Suppressor macrophage (primary cell): Measurements from ENCODE around the gene LGR4.
A peak's percentile ranks its signal among the peaks of the same experiment; 100 is the strongest.
"Not testable (repeated sequence)": the region's sequence is repeated elsewhere in the genome, so short reads cannot be mapped to it uniquely, and the experiment has no call there.

ENCODE experiments used
- DNase-seq, 4 experiments: peaks; one replicate each; pipeline ENCODE4 v3.0.0-alpha.2; 2020 to 2022
- total RNA-seq, 17 experiments: gene quantifications; one replicate each; lab custom pipeline; 2026; ENCODE audit warnings: mixed read lengths in 6 of 17, inconsistent platforms in 3 of 17; lab: John Stamatoyannopoulos, UW

Gene LGR4, protein sequence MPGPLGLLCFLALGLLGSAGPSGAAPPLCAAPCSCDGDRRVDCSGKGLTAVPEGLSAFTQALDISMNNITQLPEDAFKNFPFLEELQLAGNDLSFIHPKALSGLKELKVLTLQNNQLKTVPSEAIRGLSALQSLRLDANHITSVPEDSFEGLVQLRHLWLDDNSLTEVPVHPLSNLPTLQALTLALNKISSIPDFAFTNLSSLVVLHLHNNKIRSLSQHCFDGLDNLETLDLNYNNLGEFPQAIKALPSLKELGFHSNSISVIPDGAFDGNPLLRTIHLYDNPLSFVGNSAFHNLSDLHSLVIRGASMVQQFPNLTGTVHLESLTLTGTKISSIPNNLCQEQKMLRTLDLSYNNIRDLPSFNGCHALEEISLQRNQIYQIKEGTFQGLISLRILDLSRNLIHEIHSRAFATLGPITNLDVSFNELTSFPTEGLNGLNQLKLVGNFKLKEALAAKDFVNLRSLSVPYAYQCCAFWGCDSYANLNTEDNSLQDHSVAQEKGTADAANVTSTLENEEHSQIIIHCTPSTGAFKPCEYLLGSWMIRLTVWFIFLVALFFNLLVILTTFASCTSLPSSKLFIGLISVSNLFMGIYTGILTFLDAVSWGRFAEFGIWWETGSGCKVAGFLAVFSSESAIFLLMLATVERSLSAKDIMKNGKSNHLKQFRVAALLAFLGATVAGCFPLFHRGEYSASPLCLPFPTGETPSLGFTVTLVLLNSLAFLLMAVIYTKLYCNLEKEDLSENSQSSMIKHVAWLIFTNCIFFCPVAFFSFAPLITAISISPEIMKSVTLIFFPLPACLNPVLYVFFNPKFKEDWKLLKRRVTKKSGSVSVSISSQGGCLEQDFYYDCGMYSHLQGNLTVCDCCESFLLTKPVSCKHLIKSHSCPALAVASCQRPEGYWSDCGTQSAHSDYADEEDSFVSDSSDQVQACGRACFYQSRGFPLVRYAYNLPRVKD
- 1.1 to 28.0 (median 16.3) reads per million in 17 experiments for total RNA-seq

DNA sequence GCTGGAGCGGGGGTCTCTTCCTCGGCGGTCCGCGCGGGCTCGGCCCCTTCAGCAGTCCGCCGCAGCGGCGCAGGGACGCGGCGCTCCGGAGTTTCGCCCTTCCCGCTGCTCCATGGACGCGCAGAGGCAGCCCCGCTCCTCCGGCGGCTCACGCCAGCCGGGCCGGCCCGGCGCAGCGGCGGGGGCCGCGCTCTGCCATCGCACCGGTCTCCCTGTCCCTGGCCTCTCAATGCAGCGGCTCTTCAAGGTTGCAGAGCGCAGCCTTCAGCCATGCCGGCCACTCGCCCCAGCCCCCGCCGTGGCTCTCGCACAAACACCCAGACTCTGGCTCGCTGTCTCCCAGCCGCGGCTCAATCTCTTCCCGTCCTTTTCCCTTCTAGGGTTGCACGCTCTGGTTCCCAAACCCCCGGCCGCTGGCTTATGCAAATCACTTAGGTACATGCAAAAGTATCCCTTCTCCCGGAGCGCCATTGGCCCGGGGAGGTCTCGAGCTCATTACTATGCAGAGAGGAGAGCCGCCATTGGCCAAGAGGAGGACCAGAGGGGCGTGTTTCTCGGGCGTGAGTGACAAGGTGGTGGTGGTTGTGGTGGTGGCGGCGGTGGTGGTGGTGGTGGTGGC lies at the start of gene LGR4:
Gene LGR4 (minus strand): TSS at position 393 of the 619 bp plus-strand sequence. CDS start 488 bp downstream, outside the sequence.
- peak; percentile 87 to 92 (median 90) for DNase-seq

DNA sequence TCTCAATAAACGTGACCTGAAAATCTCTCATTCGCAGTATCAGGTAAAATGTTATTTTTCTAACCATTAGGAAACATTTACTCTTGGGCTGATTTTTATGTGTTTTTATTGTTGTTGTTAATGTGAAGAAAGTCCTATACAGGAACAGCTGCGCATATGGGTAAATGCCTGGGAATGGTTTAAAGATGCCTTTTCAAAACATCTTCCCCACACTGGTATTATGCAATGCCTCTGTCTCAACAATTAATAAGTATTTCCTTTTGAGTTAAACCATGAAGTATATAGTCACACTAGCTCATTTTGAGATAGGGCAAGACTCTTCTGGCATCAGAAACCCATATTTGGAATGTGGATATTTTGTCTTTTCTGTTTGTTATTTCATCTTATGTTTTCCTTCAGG lies 47.6 kb upstream of the LGR4 start:
- no peak for DNase-seq

DNA sequence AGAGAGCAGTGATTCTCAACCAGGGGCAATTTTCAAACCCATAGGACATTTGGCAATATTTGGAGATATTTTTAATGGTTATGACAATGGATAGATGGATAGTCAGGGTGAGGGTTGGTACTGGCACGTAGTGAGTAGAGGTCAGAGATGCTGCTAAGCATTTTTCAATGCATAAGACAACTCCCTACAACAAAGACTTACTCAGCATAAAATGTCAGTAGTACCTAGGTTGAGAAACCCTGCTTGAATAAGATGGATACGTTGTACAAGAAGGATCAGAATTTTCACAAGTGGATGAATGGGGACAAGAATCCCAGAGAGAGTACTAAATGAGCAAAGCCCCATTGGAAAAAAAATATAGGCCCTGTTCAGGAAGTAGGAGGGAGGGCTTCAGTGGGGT lies 45.9 kb upstream of the LGR4 start:
- no peak for DNase-seq

DNA sequence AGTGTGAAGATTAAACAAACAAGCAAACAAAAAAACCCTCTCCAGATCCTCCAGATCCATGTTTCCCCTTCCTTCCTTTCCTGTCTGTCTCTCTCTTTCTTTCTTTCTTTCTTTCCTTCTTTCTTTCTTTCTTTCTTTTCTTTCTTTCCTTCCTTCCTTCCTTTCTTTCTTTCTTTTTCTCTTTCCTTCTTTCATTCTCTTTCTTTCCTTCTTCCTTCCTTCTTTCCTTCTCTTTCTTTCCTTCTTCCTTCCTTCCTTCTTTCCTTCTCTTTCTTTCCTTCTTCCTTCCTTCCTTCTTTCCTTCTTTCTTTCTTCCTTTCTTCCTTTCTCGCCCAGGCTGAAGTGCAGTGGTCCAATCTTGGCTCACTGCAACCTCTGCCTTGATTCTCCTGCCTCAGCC lies 44.9 kb upstream of the LGR4 start:
- not testable (repeated sequence) for DNase-seq

DNA sequence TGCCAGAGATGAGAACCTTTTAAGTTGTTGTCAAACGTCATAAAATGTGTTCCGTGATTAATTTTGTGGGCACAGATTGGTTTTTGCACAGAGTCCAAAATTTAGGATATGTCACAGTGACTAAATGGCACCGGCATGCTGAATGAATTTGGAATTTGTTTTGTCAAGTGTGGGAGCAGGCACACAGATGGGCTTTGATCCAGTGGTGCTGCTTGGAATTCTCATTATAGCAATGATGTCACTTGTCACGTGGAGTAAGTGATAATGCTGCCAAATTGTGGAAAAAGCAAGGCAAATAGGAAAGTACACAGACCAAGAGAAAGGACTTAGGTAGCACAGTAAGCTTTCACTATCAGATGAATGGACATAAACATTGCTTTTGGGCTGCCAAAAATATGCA lies 42.0 kb upstream of the LGR4 start:
- DNase-seq = no peak

DNA sequence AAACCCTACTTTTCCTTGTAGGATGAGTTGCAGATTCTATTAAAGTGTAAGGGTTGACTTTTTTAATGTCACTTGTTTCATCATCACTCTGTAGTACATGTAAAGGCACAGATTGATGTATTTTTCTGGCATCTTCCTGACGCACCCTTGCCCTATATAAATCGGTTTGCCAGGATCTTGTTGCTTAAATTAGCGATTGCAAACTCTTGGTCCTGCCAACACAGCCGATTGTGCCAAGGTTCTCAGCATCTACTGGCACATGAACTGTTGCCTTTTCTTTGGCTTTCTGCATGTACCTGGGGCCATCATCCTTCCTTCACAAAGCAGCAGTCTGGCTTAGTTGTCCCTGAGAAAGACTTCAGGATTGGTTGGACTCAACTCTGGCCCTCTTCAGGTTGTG lies 41.5 kb upstream of the LGR4 start:
- no peak for DNase-seq

DNA sequence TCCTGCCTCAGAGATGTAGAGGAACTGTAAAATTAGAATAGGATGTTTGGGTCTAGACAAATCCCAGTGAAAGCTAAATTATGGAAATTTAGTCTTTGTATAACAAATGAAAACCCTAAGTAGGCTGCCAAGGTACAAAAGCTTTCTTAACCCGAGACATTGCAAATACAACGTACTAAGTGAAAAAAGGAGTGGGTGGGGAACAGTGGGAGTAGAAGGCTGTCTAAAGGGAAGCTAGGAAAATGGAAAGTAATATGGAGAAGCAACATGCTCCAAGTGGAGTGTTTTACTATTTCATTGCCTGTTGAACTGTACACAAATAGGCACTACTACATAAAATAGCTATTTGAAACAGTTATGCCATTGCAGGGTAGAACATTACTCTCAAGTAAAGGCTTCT lies 40.8 kb upstream of the LGR4 start:
- peak in 2 of 4 experiments; percentile 34 to 51 for DNase-seq

DNA sequence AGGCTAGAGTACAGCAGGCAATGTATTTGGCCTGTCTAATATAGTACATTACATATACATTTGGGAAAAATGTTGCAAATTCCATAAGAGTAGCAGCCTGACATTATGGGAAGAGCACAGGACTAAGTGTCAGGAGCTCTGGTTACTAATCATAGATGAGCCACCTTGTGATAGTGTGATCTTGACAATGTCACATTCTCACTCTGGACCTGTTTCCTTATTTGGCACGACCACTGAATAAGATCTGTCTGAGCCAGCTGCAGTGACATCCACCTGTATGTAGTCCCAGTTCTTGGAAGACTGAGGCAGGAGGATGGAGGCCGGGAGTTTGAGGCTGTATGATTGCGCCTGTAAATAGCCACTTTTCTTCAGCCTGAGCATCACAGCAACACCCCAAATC lies 39.6 kb upstream of the LGR4 start:
- DNase-seq = no peak

DNA sequence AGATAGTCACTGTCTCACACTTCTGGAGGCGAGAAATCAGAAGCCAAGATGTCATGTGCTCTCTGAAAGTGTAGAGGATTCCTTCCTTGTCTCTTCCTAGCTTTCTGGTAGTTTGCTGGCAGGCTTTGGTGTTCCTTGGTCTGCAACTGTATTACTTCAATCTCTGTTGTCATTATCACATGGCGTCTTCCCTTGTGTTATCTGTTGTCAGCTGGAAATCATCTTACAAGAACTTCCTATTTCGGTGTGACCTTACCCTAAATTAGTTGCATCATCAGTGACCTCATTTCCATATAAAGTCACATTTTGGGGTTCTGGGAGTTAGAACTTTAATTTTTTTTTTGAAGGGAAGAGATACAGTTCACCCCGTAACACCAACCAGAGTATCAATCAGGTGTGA lies 37.3 kb upstream of the LGR4 start:
- DNase-seq = peak; percentile 72 to 93 (median 82)

DNA sequence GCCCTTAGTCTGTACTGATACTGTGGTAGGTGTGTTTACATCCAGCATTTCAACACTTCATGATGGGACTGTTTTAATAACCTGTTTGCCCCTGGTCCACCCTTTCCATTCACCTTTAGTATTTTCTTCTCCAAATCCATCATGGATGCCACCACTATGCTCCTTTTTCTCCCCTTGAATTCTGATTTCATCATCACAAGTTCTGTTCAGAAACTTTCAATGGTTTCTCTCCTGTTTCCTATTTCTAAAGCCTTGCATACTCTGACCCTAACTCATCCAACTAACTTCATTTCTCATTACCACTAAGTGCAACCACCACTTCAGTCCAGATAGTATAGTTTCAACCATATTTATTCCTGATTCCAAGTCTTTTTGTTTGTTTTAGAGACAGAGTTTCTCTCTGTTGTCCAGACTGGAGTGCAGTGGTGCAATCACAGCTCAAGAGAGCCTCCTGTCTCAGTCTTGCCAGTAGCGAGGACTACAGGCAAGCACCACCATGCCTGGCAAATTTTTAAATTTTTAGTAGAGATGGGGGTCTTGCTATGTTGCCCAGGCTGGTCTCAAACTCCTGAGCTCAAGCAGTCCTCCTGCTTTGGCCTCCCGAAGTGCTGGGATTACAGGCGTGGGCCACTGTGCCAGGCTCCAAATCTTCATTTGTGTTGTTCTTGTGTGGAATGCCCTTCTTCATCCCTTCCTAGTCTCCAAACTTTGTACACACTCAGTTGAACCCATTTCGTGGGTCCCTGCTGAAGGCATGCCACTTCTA lies 35.1 kb upstream of the LGR4 start:
- DNase-seq = peak in 1 of 4 experiments; percentile 12

DNA sequence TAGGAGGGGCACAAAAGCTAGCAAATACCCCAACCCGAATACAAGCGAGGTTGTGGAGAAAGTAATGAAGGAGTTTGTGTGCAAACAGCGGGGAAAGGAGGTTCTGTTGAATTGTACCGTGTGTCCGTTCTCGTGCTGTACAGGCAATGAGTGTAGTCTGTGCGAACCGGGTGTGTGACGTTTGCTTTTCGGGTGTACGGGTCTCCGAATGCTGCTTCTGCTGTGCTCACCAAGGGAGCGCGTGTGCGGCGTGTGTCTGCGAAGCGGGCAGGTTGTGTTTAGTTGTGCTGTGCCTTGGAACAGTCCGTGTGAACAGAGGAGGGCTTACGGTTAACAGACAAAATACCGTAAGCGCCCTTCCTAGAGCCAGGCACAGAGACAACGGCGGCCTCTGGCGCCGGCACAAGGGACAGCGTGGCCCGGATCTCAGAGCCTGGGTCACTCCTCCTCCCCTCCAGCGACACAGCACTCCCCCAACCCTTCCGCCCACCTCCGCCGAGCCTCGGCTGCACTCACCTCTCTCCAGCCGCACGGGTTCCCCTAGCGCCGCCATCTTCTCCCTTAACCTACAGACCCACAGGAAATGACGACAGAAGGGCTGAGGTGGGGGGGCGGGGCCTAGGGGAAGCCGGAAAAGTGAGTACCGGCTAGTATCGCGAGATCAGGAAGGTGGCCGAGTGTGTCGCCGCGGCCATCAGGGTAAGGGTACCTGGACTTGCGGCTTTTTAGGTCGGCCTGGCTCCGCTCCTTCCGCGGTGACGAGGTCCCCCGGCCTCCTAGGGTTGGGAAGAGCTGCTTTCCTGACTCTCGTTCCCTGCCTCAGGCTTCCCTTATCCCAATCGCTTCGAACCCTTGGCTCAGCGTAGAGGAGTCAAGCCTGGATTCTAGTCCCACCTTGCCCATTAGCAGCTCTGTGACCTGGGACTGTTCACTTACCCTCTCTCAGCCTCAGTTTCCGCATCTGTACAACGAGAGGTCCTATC lies 33.9 kb upstream of the LGR4 start, which contains the start of gene LIN7C:
Gene LIN7C (minus strand): TSS at position 570 of the 983 bp plus-strand sequence. CDS start 17 bp downstream, at position 553.
- DNase-seq = peak; percentile 94 to 99 (median 96)

DNA sequence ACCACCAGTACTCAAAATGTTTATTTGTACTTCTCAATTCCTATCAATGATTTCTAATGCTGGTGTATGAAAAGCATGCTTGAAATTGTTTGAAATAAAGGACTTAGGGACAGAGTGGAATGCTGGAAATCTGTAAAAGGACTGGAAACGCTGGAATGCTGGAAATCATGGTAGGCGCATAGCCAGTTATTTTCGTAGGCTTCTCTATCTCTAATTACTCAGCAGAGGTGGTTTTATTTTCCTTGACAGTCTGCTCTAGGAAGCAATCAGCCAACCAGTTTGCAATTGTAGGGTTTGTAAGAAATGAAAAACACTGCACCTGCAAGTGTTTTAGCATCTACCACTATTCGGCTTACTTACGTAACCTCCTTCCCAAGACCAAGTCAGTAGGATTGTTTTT lies 33.2 kb upstream of the LGR4 start:
- DNase-seq = no peak

DNA sequence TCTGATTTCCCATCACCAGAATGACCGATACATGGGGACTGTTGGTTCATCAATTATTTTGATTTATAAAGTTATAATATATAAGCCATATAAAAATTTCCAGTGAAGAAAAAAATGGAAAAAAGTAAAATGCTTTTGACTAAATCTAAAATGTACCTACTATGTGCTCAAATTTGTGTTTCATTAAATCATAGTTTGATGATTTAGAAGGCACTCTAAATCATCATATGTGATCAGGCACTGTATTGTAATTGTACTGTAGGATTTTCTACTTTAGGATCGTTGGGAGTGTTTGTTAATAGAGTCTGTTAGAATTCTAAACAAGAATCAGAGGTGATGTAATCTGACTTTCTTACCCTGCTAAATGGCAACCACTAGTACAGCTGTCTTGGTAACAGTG lies 31.6 kb upstream of the LGR4 start:
- no peak for DNase-seq

DNA sequence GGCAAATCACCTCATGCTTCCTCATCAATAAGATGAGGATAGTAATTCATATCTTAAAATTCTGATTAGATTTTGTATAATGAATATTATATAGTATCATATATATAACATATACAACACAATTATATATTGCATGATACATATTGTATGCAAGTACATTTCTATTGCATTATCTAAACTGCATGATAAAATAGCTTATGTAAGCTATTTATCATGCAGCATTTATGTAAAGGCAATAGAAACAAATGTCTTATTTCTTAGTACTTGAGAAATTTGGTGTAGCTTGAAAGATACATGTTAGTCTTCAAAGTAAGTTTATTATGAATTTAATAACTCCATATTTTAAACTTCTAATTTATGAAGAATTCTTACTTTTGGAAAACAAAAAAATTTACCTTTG lies 28.5 kb upstream of the LGR4 start:
- no peak for DNase-seq

DNA sequence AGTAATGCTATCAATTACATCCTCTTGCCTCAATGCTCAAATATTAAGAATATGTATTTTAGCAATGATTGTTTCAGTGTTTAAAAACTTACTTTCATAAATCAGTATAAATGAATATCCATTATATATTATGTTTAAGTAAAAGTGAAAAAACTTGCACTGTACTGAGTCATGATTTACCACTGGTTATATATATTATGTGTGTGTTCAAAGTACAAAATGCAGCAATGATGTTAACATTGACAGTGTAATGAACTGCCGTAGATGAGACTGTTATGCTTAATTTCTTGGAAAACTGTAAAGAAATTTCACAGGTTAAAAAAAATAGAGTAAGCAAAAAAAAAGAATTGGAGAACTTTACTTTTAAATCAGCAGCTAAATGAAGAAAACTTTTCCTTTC lies 25.3 kb upstream of the LGR4 start:
- no peak for DNase-seq

DNA sequence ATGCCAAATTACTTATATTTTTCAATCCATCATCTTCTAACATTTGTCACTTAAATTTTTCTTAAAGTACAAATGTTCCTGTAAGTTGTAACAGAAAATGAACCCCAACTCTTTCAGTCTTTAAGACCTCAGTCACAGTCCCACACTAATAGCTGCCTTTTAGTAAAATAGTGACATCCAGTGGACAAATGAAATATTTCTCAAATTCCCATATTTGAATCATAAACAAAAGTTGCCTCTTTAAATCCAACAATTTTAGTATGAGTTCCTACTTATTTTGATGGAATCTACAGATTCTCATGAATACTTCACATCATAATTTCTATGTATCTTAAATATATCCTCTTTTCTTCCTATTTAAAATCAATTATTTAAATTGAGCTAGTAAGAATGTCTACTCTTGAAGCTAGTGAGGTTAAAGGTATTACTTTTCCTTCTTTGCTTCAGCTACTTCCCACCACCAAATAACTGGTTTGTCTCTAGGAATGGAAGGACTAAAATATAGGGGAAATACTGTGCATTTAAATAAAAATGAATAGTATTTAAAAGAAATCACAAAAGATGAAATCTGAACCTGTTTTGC lies 24.8 kb upstream of the LGR4 start:
- peak in 2 of 4 experiments; percentile 43 to 57 for DNase-seq

DNA sequence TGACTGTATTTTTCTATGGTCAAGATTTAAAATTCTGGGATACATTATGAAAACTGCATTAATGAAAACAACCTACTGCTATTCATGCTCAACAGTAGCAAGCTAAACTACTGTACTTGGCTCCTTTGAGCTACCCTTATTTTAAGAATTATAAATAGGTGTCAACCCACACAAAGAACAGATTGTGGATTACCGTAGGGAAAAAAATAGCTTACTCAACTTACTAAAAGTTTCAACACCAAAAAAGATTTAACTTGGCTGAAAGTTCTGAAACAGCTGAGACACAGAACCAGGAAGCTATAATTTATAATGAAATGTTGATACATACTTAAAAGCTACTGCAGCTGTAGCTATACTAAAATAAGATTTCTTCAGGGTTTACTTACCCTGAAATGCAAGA lies 23.9 kb upstream of the LGR4 start:
- DNase-seq = no peak

DNA sequence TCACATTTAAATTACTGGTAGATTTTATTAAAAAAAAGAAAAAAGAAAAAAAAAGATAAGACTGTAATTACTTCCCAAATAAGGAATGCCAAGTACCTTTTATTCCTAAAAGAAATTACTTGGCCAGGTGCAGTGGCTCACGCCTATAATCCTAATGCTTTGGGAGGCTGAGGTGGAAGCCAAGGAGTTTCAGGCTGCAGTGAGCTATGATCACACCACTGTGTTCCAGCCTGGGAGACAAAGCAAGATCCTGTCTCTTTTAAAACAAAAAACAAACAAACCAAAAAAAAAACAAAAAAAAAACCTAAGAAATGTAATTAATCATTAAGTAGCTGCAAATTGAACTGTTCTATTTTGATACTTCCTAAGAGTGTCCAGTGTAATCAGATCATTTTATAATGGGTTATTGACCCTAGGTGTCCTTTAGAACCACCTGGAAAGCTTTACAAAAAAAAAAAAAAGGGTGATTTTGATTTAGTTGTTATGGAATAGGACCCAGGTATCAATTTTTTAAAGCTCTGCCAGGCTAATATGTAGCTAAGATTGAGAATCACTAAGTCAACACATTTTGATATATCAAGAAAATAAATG lies 23.2 kb upstream of the LGR4 start:
- DNase-seq = no peak

DNA sequence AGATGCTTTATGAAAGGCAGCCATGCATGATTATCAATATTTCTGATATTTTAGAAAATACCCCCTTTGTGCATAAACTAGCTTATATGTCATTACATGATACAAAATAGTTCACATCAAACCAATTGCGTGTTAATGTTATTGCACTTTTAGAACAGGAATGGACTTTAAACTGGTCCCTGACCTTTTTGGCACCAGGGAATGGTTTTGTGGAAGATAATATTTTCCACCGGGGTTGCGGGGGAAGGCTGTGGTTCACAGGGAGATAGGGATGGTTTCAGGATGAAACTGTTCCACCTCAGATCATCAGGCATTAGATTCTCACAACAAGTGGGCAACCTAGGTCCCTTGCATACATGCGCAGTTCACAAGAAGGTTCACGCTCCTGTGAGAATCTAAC lies 16.5 kb upstream of the LGR4 start:
- no peak for DNase-seq

DNA sequence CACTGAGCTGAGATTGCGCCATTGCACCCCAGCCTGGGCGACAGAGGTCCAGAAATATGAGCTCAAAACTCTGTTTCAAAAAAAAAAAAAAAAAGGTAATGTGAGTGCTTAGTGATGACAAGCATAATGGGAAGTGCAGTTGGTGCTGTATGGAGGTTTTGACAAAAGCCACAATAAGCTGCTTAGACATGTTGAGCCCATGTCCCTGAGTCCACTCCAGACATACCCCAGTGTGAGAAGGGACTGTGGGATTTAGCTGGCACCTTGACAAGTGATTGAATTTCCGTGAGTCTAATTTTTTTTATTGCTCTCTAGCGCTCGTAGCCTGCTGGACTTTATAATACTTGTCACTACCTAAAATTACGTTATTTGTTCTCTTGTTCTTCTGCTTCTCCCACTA lies 15.1 kb upstream of the LGR4 start:
- DNase-seq = no peak
